ENCODE data around the gene ALKBH3. TPM values are rescaled to one million over a fixed set of nuclear protein-coding genes. Genes with fewer than 3 reads are reported as not detected.
A peak's percentile ranks its signal among the peaks of the same experiment; 100 is the strongest.

The ALKBH3 gene
- total and polyA plus RNA-seq, 8 donors, result 13.9 to 29.1 (median 17.5) TPM

- no peak for ATAC-seq
- Histone ChIP-seq H3K27me3 (no peaks in the 10 kb centered on the region), H3K4me3 (no peak overlapping the region), H3K4me1 (no peaks in the 10 kb centered on the region), H3K9me3 (no peaks in the 10 kb centered on the region), H3K27ac (no peak overlapping the region), H3K36me3 (no peaks in the 10 kb centered on the region)
- intact Hi-C loops (cut with DNase I), result no loop called here
- 70% methylated on average over 4 of the region's 4 CpGs for WGBS, 2 donors
- no peak for FAIRE-seq
- no peak for DNase-seq
- TF ChIP-seq CTCF (IDR thresholded peaks at IDR 0.05), result no peak
Observed at GRCh38 chr11:43957571-43957970, 76.9 kb downstream of the ALKBH3 start.

- FAIRE-seq (no peak), ATAC-seq (peak in 1 of 4 donors; percentile 13), DNase-seq (no peak)
- Histone ChIP-seq H3K4me1 (no peaks in the 10 kb centered on the region), H3K27ac (no peak overlapping the region), H3K9me3 (no peaks in the 10 kb centered on the region), H3K27me3 (no peaks in the 10 kb centered on the region), H3K4me3 (no peak overlapping the region), H3K36me3 (no peaks in the 10 kb centered on the region)
- intact Hi-C loops (cut with DNase I), result no loop called here
- WGBS, 2 donors, result 83 to 84% methylated on average over 6 of the region's 6 CpGs
- TF ChIP-seq CTCF (IDR thresholded peaks at IDR 0.05), result no peak
Observed at GRCh38 chr11:43959321-43959995, 78.8 kb downstream of the ALKBH3 start.

- DNase-seq, result no peak
- no peak for ATAC-seq
Observed at GRCh38 chr11:43962383-43963278, 82.0 kb downstream of the ALKBH3 start.

GRCh38 chr11:43963279-43963620 lies 82.6 kb downstream of the ALKBH3 start:
- H3K27me3 ChIP-seq, result no peaks in the 10 kb centered on the region
- intact Hi-C loops (cut with DNase I), result no loop called here
- ATAC-seq (no peak), DNase-seq (no peak), FAIRE-seq (no peak)
- 64 to 65% methylated on average over 2 of the region's 2 CpGs for WGBS, 2 donors
- no peaks in the 10 kb centered on the region for H3K36me3 ChIP-seq
- H3K9me3 ChIP-seq, result no peaks in the 10 kb centered on the region
- TF ChIP-seq CTCF (IDR thresholded peaks at IDR 0.05), result no peak
- H3K4me3 ChIP-seq, result no peak overlapping the region
- no peak overlapping the region for H3K27ac ChIP-seq
- H3K4me1 ChIP-seq, result no peaks in the 10 kb centered on the region

More at GRCh38 chr11:43962383-43963278, 82.0 kb downstream of the ALKBH3 start:
- H3K27ac ChIP-seq, result no peak overlapping the region
- WGBS, 2 donors, result 37 to 41% methylated on average over 13 of the region's 13 CpGs
- no peak overlapping the region for H3K4me3 ChIP-seq
- H3K27me3 ChIP-seq, result no peaks in the 10 kb centered on the region
- no peaks in the 10 kb centered on the region for H3K36me3 ChIP-seq
- no peak for FAIRE-seq
- no peaks in the 10 kb centered on the region for H3K9me3 ChIP-seq
- H3K4me1 ChIP-seq, result no peaks in the 10 kb centered on the region
- TF ChIP-seq CTCF (IDR thresholded peaks at IDR 0.05), result no peak
- intact Hi-C loops (cut with DNase I), result no loop called here

- FAIRE-seq, result no peak
Observed at GRCh38 chr11:43967661-43968060, 87.0 kb downstream of the ALKBH3 start.

More at GRCh38 chr11:43967661-43968060, 87.0 kb downstream of the ALKBH3 start:
- TF ChIP-seq CTCF (IDR thresholded peaks at IDR 0.05), result no peak
- WGBS, 2 donors, result 32 to 37% methylated on average over 2 of the region's 2 CpGs
- Histone ChIP-seq H3K27me3 (no peaks in the 10 kb centered on the region), H3K9me3 (no peaks in the 10 kb centered on the region), H3K27ac (no peak overlapping the region), H3K4me1 (no peaks in the 10 kb centered on the region), H3K36me3 (no peaks in the 10 kb centered on the region), H3K4me3 (no peak overlapping the region)
- ATAC-seq (no peak), DNase-seq (no peak)
- intact Hi-C loops (cut with DNase I), result no loop called here
